Dedifferentiated amniotic fluid mesenchymal stem cell (primary cell): Measurements from ENCODE around the gene CBX6.

Source experiments
- DNase-seq: peaks from one replicate; pipeline ENCODE4 v3.0.0-alpha.2; 2016; ENCODE audit errors: extremely low spot score

CBX6 gene

GRCh38 chr22:38819387-38819940 is 52.6 kb downstream of the CBX6 start:
- DNase-seq = no peak

- DNase-seq = no peak
Measured at GRCh38 chr22:38817196-38817595, 54.8 kb downstream of the CBX6 start.

- DNase-seq = no peak
Measured at GRCh38 chr22:38815842-38816241, 56.2 kb downstream of the CBX6 start.
